ENCODE results near the gene COX10. TPM values are rescaled to one million over a fixed set of nuclear protein-coding genes. Genes with fewer than 3 reads are reported as not detected.

Gene COX10
- total RNA-seq, 1 donor from 2014 or later: 32.3 TPM

- intact Hi-C loops (cut with micrococcal nuclease): loop anchor here (1.0 to 10.0 kb wide), 8 partner anchors 22 to 1054 kb away; partner anchors contain the start of gene ELAC2
Measured at GRCh38 chr17:14068542-14069250, 608 bp upstream of the COX10 start.

- intact Hi-C loops (cut with micrococcal nuclease): no loop called here
Measured at GRCh38 chr17:14070344-14070984, 1.2 kb downstream of the COX10 start.

- intact Hi-C loops (cut with micrococcal nuclease): no loop called here
Measured at GRCh38 chr17:14072881-14073280, 3.6 kb downstream of the COX10 start.

DNA sequence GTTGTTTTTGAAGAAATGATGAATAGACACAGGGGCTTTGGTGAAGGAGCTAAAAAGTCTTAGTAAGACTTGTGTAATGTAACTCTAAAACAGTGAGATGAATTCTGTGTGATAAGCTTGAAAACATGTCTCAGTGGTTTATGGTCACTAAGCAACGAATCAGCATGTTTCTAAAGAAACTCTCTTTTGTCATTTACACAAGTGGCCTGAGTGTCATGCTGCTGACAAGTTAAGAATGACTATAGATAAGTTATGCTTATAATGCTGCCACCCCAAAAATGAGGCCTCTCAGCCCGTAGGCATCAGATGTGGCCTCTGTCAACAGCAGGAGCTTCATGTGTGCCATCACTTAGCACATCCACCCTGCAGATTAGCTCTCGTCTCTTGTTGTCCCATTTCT lies 8.7 kb downstream of the COX10 start:
- intact Hi-C loops (cut with micrococcal nuclease): loop anchor here (2.0 kb wide), 1 partner anchor 43 kb away; no protein-coding TSS in a partner anchor

- intact Hi-C loops (cut with micrococcal nuclease): no loop called here
Measured at GRCh38 chr17:14080847-14081251, 11.5 kb downstream of the COX10 start.

DNA sequence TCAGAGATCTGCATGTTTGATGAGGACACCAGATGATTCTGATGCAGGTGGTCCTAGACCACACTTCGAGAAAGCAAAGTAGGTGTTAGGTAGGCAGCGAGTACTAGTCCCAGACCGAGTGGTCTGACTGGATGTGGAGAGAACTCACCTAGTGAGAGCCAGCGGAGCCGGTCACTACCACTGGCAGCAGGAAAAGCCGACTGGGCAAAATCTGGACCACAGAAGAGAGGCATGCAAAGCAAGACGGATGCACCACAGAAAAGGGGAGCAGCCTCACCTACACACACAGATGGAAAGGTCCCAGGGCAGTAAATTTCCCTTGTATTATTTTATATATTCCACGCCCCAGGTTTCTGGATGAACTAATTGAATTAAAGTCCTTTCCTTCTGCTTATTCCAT lies 13.5 kb downstream of the COX10 start:
- intact Hi-C loops (cut with micrococcal nuclease): no loop called here

DNA sequence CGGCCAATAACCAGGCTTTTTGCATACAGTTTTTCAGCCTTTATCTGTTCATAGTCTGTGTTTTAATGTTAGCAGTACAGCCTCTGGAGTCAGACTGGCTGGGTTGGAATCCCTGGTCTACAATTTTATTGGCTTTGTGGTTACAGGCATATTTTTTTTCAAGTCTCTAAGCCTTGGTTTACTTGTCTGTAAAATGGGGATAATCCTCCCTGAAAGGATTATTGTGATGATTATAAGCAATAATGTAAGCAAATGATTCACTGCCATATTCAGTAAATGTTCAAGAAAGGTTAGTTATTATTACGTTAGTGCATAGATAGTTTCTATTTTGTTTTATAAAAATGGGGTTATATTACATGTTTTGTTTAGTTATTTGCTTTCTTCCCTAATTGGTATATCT lies 15.7 kb downstream of the COX10 start:
- intact Hi-C loops (cut with micrococcal nuclease): no loop called here

- intact Hi-C loops (cut with micrococcal nuclease): no loop called here
Measured at GRCh38 chr17:14086189-14086588, 16.9 kb downstream of the COX10 start.

GRCh38 chr17:14089179-14089578 lies 19.9 kb downstream of the COX10 start:
- intact Hi-C loops (cut with micrococcal nuclease): no loop called here

- intact Hi-C loops (cut with micrococcal nuclease): no loop called here
Measured at GRCh38 chr17:14091367-14091766, 22.1 kb downstream of the COX10 start.

GRCh38 chr17:14092808-14093207 lies 23.5 kb downstream of the COX10 start:
- intact Hi-C loops (cut with micrococcal nuclease): no loop called here

GRCh38 chr17:14094676-14095601 lies 25.6 kb downstream of the COX10 start:
- intact Hi-C loops (cut with micrococcal nuclease): no loop called here

GRCh38 chr17:14095631-14096030 lies 26.3 kb downstream of the COX10 start:
- intact Hi-C loops (cut with micrococcal nuclease): no loop called here

DNA sequence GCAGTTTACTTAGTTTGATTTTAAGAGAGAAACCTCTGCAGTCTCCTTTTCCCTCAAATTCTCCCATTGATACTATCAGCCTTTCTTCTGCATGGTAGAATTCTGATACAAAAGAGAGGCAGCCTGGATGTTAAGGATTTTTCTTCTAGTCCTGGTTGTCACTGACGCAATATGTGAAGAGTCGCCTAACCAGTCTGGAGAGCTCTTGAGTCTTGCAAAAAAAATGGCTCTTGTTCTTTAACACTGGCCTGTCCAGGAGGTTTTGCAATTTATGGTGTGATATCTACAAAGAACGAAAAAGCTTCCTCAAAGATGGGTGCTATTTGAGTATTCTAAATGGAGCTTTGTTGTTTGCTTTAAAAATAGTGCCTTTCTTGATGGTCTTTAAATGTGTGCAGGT lies 28.9 kb downstream of the COX10 start:
- intact Hi-C loops (cut with micrococcal nuclease): no loop called here

DNA sequence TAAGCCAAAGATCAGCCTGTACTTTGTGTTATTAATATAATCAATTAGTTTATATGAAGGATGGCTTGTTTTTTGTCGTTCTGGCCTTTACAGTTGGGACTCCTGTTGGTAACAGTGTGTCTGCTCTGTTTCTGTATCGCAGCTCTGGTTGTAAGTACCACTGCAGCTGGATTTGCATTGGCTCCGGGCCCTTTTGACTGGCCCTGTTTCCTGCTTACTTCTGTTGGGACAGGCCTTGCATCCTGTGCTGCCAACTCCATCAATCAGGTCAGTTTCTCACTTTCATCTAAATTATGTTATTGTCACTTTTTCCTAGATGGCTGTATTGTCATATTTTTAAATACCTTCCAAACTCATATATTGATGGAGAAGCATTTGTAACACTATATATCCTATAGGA lies 32.7 kb downstream of the COX10 start:
- intact Hi-C loops (cut with micrococcal nuclease): loop anchor here (1.0 kb wide), 1 partner anchor 8 kb away; no protein-coding TSS in a partner anchor

- intact Hi-C loops (cut with micrococcal nuclease): no loop called here
Measured at GRCh38 chr17:14103836-14104235, 34.5 kb downstream of the COX10 start.

DNA sequence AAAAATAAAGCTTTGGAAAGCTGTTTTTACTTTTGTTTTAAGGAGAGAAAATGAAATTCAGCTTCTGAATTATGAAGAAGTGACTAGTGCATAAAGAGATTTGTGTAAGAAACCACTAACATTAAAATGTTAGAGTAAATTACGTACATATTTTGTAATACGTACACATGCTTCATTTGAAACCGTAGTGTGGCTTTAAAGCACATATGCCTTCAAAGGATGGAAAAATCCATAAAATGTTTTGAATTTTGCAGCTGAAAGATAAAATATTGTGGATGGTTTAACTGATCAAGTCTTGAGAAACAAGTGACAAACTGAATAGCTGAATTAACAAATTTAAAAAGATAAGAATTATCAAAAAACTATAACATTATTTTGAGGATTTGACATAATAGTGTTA lies 35.4 kb downstream of the COX10 start:
- intact Hi-C loops (cut with micrococcal nuclease): no loop called here

- intact Hi-C loops (cut with micrococcal nuclease): loop anchor here (1.0 kb wide), 1 partner anchor 8 kb away; no protein-coding TSS in a partner anchor
Measured at GRCh38 chr17:14107889-14108288, 38.6 kb downstream of the COX10 start.

DNA sequence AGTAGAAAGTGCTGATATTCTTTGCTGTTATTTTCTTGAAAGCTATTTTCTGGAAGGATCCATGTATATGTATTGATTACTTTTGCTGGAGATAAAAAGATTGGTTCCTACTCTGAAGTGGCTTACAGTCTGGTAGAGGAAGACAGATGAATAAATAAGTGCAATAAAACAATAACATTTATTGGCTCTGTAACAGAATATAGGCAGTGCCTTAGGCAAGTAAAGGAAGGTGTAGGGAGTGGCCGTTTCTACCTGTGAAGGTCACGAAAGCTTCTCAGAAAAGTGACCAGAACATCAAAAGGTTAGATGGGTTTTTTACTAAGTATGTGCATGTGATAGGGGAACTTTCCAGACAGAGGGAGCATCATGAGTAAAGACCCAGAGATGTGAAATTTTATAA lies 43.1 kb downstream of the COX10 start:
- intact Hi-C loops (cut with micrococcal nuclease): no loop called here

DNA sequence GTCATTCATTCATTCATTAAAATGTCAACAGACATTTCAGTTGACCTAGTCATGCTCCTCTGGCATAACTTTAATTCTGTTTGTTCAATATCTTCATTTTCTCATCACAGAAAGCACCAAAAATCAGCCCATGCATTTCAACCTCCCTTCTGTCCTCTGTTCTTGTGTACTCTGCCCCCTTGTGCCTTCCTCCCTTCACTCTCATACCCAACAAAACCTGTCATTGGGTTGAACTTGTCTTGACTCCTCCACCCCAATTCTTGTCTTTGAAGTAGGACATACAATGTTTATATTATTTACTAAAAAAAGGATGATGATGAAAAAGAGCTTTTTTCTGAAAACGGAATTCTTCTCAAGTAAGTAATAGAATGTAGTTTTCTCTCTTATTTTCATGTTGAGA lies 43.8 kb downstream of the COX10 start:
- intact Hi-C loops (cut with micrococcal nuclease): no loop called here

DNA sequence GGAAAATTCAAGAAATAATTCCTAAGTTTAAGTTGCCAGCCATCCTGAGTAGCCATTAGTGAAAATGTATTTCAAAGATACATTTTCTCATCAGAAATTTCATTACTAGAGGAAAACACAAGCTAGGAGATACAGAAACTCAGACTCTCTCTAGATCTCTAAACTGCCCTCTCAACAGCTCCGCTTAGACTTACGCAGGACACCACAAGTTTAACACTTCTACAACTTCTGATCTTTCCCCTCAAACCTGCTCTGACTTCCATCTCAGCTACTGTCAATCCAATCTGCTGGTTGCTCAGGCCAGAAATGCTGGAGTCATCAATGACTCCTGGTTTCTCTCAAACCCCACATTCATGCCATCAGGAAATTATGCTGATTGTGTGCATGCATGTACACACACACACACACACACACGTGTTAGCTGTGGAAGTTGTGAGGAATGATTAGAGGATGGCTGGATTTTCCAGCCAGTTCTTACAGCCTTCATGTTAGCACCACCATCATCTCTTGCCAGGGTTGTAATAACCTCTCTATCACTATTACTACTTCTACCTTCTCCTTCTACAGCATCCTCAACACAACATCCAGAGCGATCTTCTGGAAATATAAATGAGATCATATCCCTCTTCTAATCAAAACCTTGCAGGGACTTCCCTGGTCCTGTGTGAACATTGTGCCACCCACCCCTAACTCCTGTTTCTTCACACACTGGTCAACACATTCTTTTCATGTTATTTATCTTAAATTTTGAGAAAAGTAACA lies 47.1 kb downstream of the COX10 start:
- intact Hi-C loops (cut with micrococcal nuclease): loop anchor here (1.0 to 5.0 kb wide), 2 partner anchors 8 to 519 kb away; no protein-coding TSS in a partner anchor

Measured in T-helper 1 cell treated with Interleukin-12 subunit alpha and Interleukin-12 subunit beta and Interleukin-4 antibody, amounts not matched to agents 30 ng/mL and 1 ng/mL, for 36 hours (primary cell).